Erythroblast (primary cell): ENCODE results near the gene KCNE2.

Experiments
- GATA1 ChIP-seq: IDR thresholded peaks from 2 replicates; pipeline ENCODE4 v1.6.1; 2011; ENCODE audit warnings: low read depth, mild to moderate bottlenecking, control low read depth, low read length, moderate library complexity
- POLR2A ChIP-seq: IDR thresholded peaks from 2 replicates; pipeline ENCODE4 v1.6.1; 2011; ENCODE audit warnings: mild to moderate bottlenecking, low read length

DNA sequence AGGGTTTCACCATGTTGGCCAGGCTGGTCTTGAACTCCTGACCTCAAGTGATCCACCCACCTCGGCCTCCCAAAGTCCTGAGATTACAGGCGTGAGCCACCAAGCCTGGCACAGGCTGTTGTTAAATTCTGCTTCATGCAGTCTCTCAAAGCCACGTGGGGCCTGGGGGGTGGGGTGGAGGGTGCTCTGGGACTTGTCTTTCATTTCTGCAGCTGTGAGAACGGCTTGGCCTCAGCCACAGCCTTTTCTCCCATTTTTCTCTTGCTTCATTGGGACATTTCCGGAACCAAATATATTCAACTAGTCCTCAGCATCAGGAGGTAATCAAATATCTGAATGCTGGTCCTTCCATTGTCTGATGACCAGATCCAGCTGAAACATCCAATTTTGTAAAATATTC, 27.6 kb upstream of the KCNE2 start:
- TF ChIP-seq POLR2A (no peak), GATA1 (no peak)
